ENCODE results near the gene PAH. TPM values are rescaled to one million over a fixed set of nuclear protein-coding genes. Genes with fewer than 3 reads are reported as not detected.

The PAH gene
- total RNA-seq, 1 donor, result not detected

DNA sequence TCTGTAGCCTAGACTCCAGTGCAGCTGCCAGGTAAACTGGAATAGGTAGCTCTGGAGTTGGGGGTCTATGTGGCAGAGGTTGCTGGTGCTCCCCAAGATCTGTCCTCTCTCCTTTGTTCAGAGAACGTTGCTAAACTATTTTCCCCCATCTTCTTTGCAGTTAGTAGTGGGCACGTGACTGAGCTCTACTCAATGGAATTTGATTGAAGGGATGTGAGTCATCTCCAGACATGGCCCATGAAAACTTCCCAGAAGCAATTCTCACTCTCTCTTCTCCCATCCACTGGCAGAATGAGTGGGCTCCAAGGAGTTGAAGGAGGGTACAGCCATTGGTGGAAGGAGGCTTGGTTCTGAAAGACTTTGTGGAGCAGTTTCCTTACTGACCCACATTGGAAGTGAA, 44.0 kb downstream of the PAH start:
- no peak for TF ChIP-seq CTCF (IDR thresholded peaks at IDR 0.05; ENCODE audit: insufficient read depth, low read length)
- no peak for DNase-seq (ENCODE audit: low read depth)
- no peak overlapping the region for H3K4me3 ChIP-seq (ENCODE audit: low read depth, low read length)

GRCh38 chr12:102871014-102871413, 46.0 kb downstream of the PAH start:
- DNase-seq (ENCODE audit: low read depth), result no peak

GRCh38 chr12:102869571-102869970, 47.5 kb downstream of the PAH start:
- no peak overlapping the region for H3K4me3 ChIP-seq (ENCODE audit: low read depth, low read length)
- no peak for TF ChIP-seq CTCF (IDR thresholded peaks at IDR 0.05; ENCODE audit: insufficient read depth, low read length)
- DNase-seq (ENCODE audit: low read depth), result no peak

More at GRCh38 chr12:102871014-102871413, 46.0 kb downstream of the PAH start:
- no peak for TF ChIP-seq CTCF (IDR thresholded peaks at IDR 0.05; ENCODE audit: insufficient read depth, low read length)
- H3K4me3 ChIP-seq (ENCODE audit: low read depth, low read length), result no peak overlapping the region

GRCh38 chr12:102865821-102866615, 51.0 kb downstream of the PAH start:
- DNase-seq (ENCODE audit: low read depth), result no peak
- no peak for TF ChIP-seq CTCF (IDR thresholded peaks at IDR 0.05; ENCODE audit: insufficient read depth, low read length)
- H3K4me3 ChIP-seq (ENCODE audit: low read depth, low read length), result no peak overlapping the region

DNA sequence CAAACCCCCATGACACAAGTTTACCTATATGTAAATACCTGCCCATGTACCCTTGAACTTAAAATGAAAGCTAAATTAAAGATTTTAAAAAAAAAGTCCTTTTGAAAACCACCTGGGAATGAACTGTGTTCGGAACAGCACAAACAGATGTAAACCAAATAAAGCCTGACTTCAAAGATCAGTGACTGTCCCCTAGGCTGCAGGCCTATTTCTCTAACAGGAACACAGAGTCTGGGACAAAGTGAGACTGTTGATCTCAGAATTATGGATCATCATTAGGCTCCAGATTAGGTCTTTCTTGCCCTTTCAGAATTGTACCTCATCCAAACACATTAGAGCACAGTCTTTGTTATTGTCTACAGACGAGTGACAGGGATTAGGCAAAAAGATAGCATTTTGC, 54.6 kb downstream of the PAH start:
- H3K4me3 ChIP-seq (ENCODE audit: low read depth, low read length), result no peak overlapping the region
- no peak for DNase-seq (ENCODE audit: low read depth)
- TF ChIP-seq CTCF (IDR thresholded peaks at IDR 0.05; ENCODE audit: insufficient read depth, low read length), result no peak

- TF ChIP-seq CTCF (IDR thresholded peaks at IDR 0.05; ENCODE audit: insufficient read depth, low read length), result no peak
- DNase-seq (ENCODE audit: low read depth), result no peak
Measured at GRCh38 chr12:102851246-102851645, 65.8 kb downstream of the PAH start.

More at GRCh38 chr12:102851246-102851645, 65.8 kb downstream of the PAH start:
- H3K4me3 ChIP-seq (ENCODE audit: low read depth, low read length), result no peak overlapping the region
